ENCODE data around the gene RFFL.
"Not testable (repeated sequence)": the region's sequence is repeated elsewhere in the genome, so short reads cannot be mapped to it uniquely, and the experiment has no call there.

The RFFL gene, protein sequence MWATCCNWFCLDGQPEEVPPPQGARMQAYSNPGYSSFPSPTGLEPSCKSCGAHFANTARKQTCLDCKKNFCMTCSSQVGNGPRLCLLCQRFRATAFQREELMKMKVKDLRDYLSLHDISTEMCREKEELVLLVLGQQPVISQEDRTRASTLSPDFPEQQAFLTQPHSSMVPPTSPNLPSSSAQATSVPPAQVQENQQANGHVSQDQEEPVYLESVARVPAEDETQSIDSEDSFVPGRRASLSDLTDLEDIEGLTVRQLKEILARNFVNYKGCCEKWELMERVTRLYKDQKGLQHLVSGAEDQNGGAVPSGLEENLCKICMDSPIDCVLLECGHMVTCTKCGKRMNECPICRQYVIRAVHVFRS

GRCh38 chr17:35063514-35064223, at the start of gene RFFL:
TSS of gene RFFL (minus strand) at chr17:35063707. CDS start at chr17:35026553, 37,154 bp downstream.
- no peak within 1 kb of the TSS for H3K4me3 ChIP-seq (ENCODE audit: insufficient read length, low read depth)
- DNase-seq (ENCODE audit: low read depth, low spot score), result peak; percentile 91
- no peaks in the 10 kb centered on the region for H3K36me3 ChIP-seq (ENCODE audit: insufficient read depth, insufficient read length, low read length)
- H3K4me1 ChIP-seq (ENCODE audit: insufficient read depth, insufficient read length), result no peaks in the 10 kb centered on the region
- H3K27me3 ChIP-seq (ENCODE audit: insufficient read depth, insufficient read length), result peaks cover 7% of the 10 kb centered on the region
- no peak for TF ChIP-seq SUZ12 (IDR thresholded peaks at IDR 0.05; ENCODE audit: extremely low read depth, insufficient read depth, insufficient read length)
- no peak for TF ChIP-seq ZNF274 (IDR thresholded peaks at IDR 0.05; ENCODE audit: low read depth, low read length)
- no peak for TF ChIP-seq YY1 (IDR thresholded peaks at IDR 0.05; ENCODE audit: insufficient read depth, insufficient read length)
- H3K9ac ChIP-seq (ENCODE audit: insufficient read length, low read depth), result no peak within 1 kb of the TSS
- H3K9me3 ChIP-seq (ENCODE audit: insufficient read depth, low read length), result no peaks in the 10 kb centered on the region

GRCh38 chr17:35110791-35111190, 47.3 kb upstream of the RFFL start:
- not testable (repeated sequence) for H3K9ac ChIP-seq (ENCODE audit: insufficient read length, low read depth); H3K27me3 ChIP-seq (ENCODE audit: insufficient read depth, insufficient read length); H3K4me3 ChIP-seq (ENCODE audit: insufficient read length, low read depth); H3K4me1 ChIP-seq (ENCODE audit: insufficient read depth, insufficient read length); H3K9me3 ChIP-seq (ENCODE audit: insufficient read depth, low read length); DNase-seq (ENCODE audit: low read depth, low spot score)
- peaks cover 24% of the 10 kb centered on the region for H3K36me3 ChIP-seq (ENCODE audit: insufficient read depth, insufficient read length, low read length)

DNA sequence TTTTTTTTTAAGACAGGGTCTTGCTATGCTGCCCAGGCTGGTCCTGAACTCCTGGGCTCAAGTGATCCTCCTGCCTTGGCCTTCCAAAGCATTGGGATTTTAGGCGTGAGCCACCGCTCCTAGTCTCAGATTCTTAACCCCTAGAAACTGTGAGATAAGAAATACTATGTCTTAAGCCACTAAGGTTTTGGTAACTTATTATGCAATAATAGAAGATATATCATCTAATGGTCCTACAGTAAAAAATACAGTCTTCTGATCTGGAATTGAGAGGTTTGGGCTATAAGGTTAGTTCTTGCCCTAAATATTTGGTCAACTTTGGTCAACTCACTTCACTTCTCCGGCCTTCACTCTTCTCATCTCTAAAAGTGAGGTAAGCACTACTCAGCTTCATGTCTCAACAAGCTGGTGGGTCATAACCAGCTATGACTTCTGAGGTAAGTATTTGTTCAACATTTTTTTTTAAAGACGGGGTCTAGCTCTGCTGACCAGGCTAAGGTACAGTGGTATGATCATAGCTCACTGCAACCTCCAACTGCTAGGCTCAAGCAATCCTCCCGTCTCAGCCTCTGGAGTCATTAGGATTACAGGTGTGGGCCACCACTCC, 41.4 kb upstream of the RFFL start:
- no peak overlapping the region for H3K4me3 ChIP-seq (ENCODE audit: insufficient read length, low read depth)
- peaks cover 48% of the 10 kb centered on the region for H3K36me3 ChIP-seq (ENCODE audit: insufficient read depth, insufficient read length, low read length)
- no peaks in the 10 kb centered on the region for H3K27me3 ChIP-seq (ENCODE audit: insufficient read depth, insufficient read length)

DNA sequence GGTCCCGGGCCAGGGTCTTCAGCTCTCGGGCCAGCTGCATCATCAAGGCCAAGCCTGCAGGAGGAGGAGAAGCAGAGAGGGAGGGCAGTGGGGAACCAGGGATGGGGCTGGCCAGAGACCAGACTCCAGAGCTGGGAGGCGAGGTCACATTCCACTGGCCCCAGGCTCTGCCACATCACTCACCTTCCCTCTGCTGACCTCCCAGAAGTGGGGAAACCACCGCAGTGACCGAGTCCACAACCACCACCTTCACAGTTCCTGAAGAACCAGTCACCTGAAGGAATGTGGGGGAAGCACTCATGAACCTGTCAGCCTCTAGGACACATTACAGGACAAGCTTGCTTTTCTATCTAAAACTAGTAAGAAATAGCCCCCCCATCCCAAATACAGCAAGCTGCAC, 39.8 kb upstream of the RFFL start:
- TF ChIP-seq YY1 (IDR thresholded peaks at IDR 0.05; ENCODE audit: insufficient read depth, insufficient read length), result no peak
- TF ChIP-seq SUZ12 (IDR thresholded peaks at IDR 0.05; ENCODE audit: extremely low read depth, insufficient read depth, insufficient read length), result no peak
- no peak for TF ChIP-seq ZNF274 (IDR thresholded peaks at IDR 0.05; ENCODE audit: low read depth, low read length)
- Histone ChIP-seq H3K9ac (ENCODE audit: insufficient read length, low read depth) (no peak overlapping the region), H3K36me3 (ENCODE audit: insufficient read depth, insufficient read length, low read length) (peaks cover 51% of the 10 kb centered on the region), H3K4me3 (ENCODE audit: insufficient read length, low read depth) (no peak overlapping the region), H3K4me1 (ENCODE audit: insufficient read depth, insufficient read length) (no peaks in the 10 kb centered on the region), H3K9me3 (ENCODE audit: insufficient read depth, low read length) (no peaks in the 10 kb centered on the region), H3K27me3 (ENCODE audit: insufficient read depth, insufficient read length) (no peaks in the 10 kb centered on the region)
- DNase-seq (ENCODE audit: low read depth, low spot score), result no peak

More for the DNA sequence above, 41.4 kb upstream of the RFFL start:
- no peak for TF ChIP-seq YY1 (IDR thresholded peaks at IDR 0.05; ENCODE audit: insufficient read depth, insufficient read length)
- no peak for TF ChIP-seq ZNF274 (IDR thresholded peaks at IDR 0.05; ENCODE audit: low read depth, low read length)
- TF ChIP-seq SUZ12 (IDR thresholded peaks at IDR 0.05; ENCODE audit: extremely low read depth, insufficient read depth, insufficient read length), result no peak
- DNase-seq (ENCODE audit: low read depth, low spot score), result no peak
- Histone ChIP-seq H3K9ac (ENCODE audit: insufficient read length, low read depth) (no peak overlapping the region), H3K9me3 (ENCODE audit: insufficient read depth, low read length) (no peaks in the 10 kb centered on the region), H3K4me1 (ENCODE audit: insufficient read depth, insufficient read length) (no peaks in the 10 kb centered on the region)

GRCh38 chr17:35101725-35102124, 38.2 kb upstream of the RFFL start:
- H3K36me3 ChIP-seq (ENCODE audit: insufficient read depth, insufficient read length, low read length), result peaks cover 48% of the 10 kb centered on the region
- H3K4me1 ChIP-seq (ENCODE audit: insufficient read depth, insufficient read length), result no peaks in the 10 kb centered on the region
- no peak overlapping the region for H3K9ac ChIP-seq (ENCODE audit: insufficient read length, low read depth)
- no peaks in the 10 kb centered on the region for H3K27me3 ChIP-seq (ENCODE audit: insufficient read depth, insufficient read length)
- TF ChIP-seq YY1 (IDR thresholded peaks at IDR 0.05; ENCODE audit: insufficient read depth, insufficient read length) (no peak), ZNF274 (IDR thresholded peaks at IDR 0.05; ENCODE audit: low read depth, low read length) (no peak), SUZ12 (IDR thresholded peaks at IDR 0.05; ENCODE audit: extremely low read depth, insufficient read depth, insufficient read length) (no peak)
- H3K9me3 ChIP-seq (ENCODE audit: insufficient read depth, low read length), result no peaks in the 10 kb centered on the region
- no peak for DNase-seq (ENCODE audit: low read depth, low spot score)
- no peak overlapping the region for H3K4me3 ChIP-seq (ENCODE audit: insufficient read length, low read depth)

DNA sequence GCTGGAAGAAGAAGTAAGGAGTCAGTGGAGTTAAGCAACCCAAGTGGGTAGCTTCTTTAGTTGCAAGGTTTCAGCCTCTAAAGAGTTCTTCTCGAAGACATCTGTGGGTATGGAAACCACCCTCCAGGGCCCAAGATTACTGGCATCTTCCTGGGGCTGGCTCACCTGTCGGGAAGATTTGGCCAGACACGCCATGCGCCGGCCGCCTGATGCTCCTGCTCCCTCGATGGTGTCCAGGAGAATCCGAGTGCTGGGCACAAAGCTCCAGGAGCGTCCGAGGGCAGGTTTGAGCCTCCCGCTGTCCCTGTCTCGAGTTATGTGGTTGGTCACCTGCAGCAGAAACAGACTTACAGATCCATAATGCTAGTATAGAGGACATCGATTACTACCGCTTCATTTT, 37.5 kb upstream of the RFFL start:
- peaks cover 46% of the 10 kb centered on the region for H3K36me3 ChIP-seq (ENCODE audit: insufficient read depth, insufficient read length, low read length)
- DNase-seq (ENCODE audit: low read depth, low spot score), result no peak
- no peaks in the 10 kb centered on the region for H3K4me1 ChIP-seq (ENCODE audit: insufficient read depth, insufficient read length)
- no peak overlapping the region for H3K4me3 ChIP-seq (ENCODE audit: insufficient read length, low read depth)
- H3K9ac ChIP-seq (ENCODE audit: insufficient read length, low read depth), result no peak overlapping the region
- H3K9me3 ChIP-seq (ENCODE audit: insufficient read depth, low read length), result no peaks in the 10 kb centered on the region
- TF ChIP-seq SUZ12 (IDR thresholded peaks at IDR 0.05; ENCODE audit: extremely low read depth, insufficient read depth, insufficient read length) (no peak), YY1 (IDR thresholded peaks at IDR 0.05; ENCODE audit: insufficient read depth, insufficient read length) (no peak), ZNF274 (IDR thresholded peaks at IDR 0.05; ENCODE audit: low read depth, low read length) (no peak)
- no peaks in the 10 kb centered on the region for H3K27me3 ChIP-seq (ENCODE audit: insufficient read depth, insufficient read length)

DNA sequence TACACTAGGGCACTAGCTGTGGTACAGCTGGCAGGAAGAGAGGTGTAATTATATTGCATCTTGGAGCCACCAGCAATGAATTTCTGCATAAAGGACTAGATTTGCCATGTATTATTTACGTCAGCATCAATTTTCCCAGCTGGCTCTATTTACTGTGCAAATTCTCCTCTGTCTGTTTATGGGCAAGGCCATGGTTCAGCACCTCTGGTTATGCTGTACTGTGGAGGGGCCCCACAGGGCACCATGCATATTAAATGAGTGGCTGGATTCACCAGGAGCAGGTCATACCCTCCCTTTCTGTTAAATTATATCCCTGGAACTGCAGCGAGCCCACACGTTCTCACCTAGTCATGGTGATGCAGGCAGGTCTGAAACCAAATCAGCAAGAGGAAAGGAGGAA, 36.4 kb upstream of the RFFL start:
- Histone ChIP-seq H3K4me1 (ENCODE audit: insufficient read depth, insufficient read length) (no peaks in the 10 kb centered on the region), H3K36me3 (ENCODE audit: insufficient read depth, insufficient read length, low read length) (peaks cover 36% of the 10 kb centered on the region), H3K9ac (ENCODE audit: insufficient read length, low read depth) (no peak overlapping the region), H3K9me3 (ENCODE audit: insufficient read depth, low read length) (no peaks in the 10 kb centered on the region), H3K27me3 (ENCODE audit: insufficient read depth, insufficient read length) (no peaks in the 10 kb centered on the region), H3K4me3 (ENCODE audit: insufficient read length, low read depth) (no peak overlapping the region)
- DNase-seq (ENCODE audit: low read depth, low spot score), result no peak
- TF ChIP-seq SUZ12 (IDR thresholded peaks at IDR 0.05; ENCODE audit: extremely low read depth, insufficient read depth, insufficient read length), result no peak
- no peak for TF ChIP-seq YY1 (IDR thresholded peaks at IDR 0.05; ENCODE audit: insufficient read depth, insufficient read length)
- TF ChIP-seq ZNF274 (IDR thresholded peaks at IDR 0.05; ENCODE audit: low read depth, low read length), result no peak

Measured in NT2/D1 (cell line).